Measurements from ENCODE around the gene KNTC1. TPM values are rescaled to one million over a fixed set of nuclear protein-coding genes. Genes with fewer than 3 reads are reported as not detected.
"Not testable (repeated sequence)": the region's sequence is repeated elsewhere in the genome, so short reads cannot be mapped to it uniquely, and the experiment has no call there.

KNTC1 gene
- total RNA-seq, 1 donor from 2014 or later = 64.0 TPM

- ChIA-PET POLR2A (no interaction called here), CTCF (no interaction called here)
- H3K27me3 Mint-ChIP-seq = no peaks in the 10 kb centered on the region
- no peaks in the 10 kb centered on the region for H3K36me3 Mint-ChIP-seq (ENCODE audit: low read depth)
- no peak overlapping the region for H3K27ac Mint-ChIP-seq
- no peaks in the 10 kb centered on the region for H3K9me3 Mint-ChIP-seq
- no peak for DNase-seq
- H3K4me3 Mint-ChIP-seq = no peak overlapping the region
- TF ChIP-seq CTCF (IDR thresholded peaks at IDR 0.05) = no peak
- intact Hi-C loops (cut with micrococcal nuclease) = no loop called here
- no peak for ATAC-seq (ENCODE audit: low read depth)
- H3K4me1 Mint-ChIP-seq = peaks cover 14% of the 10 kb centered on the region
Measured at GRCh38 chr12:122651520-122652224, 124.6 kb downstream of the KNTC1 start.

GRCh38 chr12:122653291-122653690 lies 126.2 kb downstream of the KNTC1 start:
- POLR2A ChIA-PET; intact Hi-C loops (cut with micrococcal nuclease); DNase-seq; H3K4me3 Mint-ChIP-seq; H3K27me3 Mint-ChIP-seq; H3K36me3 Mint-ChIP-seq (ENCODE audit: low read depth); ATAC-seq (ENCODE audit: low read depth); H3K9me3 Mint-ChIP-seq; H3K27ac Mint-ChIP-seq; H3K4me1 Mint-ChIP-seq: not testable (repeated sequence)
- CTCF ChIA-PET = interaction anchor here (1.0 kb wide), 1 partner anchor 16 kb away, joined by 4 read pairs; no protein-coding TSS in a partner anchor

GRCh38 chr12:122656298-122656697 lies 129.2 kb downstream of the KNTC1 start:
- intact Hi-C loops (cut with micrococcal nuclease) = no loop called here
- Mint-ChIP-seq H3K27ac (no peak overlapping the region), H3K9me3 (no peaks in the 10 kb centered on the region), H3K4me1 (no peaks in the 10 kb centered on the region), H3K36me3 (ENCODE audit: low read depth) (no peaks in the 10 kb centered on the region), H3K4me3 (no peak overlapping the region), H3K27me3 (no peaks in the 10 kb centered on the region)
- CTCF ChIA-PET = no interaction called here
- no peak for TF ChIP-seq CTCF (IDR thresholded peaks at IDR 0.05)
- DNase-seq = no peak
- POLR2A ChIA-PET = no interaction called here
- ATAC-seq (ENCODE audit: low read depth) = no peak

- intact Hi-C loops (cut with micrococcal nuclease) = no loop called here
- H3K4me1 Mint-ChIP-seq = no peaks in the 10 kb centered on the region
- no peaks in the 10 kb centered on the region for H3K9me3 Mint-ChIP-seq
- H3K27me3 Mint-ChIP-seq = no peaks in the 10 kb centered on the region
- H3K36me3 Mint-ChIP-seq (ENCODE audit: low read depth) = no peaks in the 10 kb centered on the region
- POLR2A ChIA-PET = no interaction called here
- DNase-seq = no peak
- no peak overlapping the region for H3K4me3 Mint-ChIP-seq
- ATAC-seq (ENCODE audit: low read depth) = no peak
- no peak overlapping the region for H3K27ac Mint-ChIP-seq
- CTCF ChIA-PET = interaction anchor here (0.6 to 1.0 kb wide), 2 partner anchors 22 to 128 kb away, joined by 3 read pairs; no protein-coding TSS in a partner anchor
- no peak for TF ChIP-seq CTCF (IDR thresholded peaks at IDR 0.05)
Measured at GRCh38 chr12:122659579-122659978, 132.5 kb downstream of the KNTC1 start.

GRCh38 chr12:122661246-122661645 lies 134.2 kb downstream of the KNTC1 start:
- ChIA-PET POLR2A (no interaction called here), CTCF (no interaction called here)
- H3K27ac Mint-ChIP-seq = no peak overlapping the region
- no peak for TF ChIP-seq CTCF (IDR thresholded peaks at IDR 0.05)
- ATAC-seq (ENCODE audit: low read depth) = no peak
- no peak overlapping the region for H3K4me3 Mint-ChIP-seq
- H3K4me1 Mint-ChIP-seq = no peaks in the 10 kb centered on the region
- intact Hi-C loops (cut with micrococcal nuclease) = no loop called here
- H3K27me3 Mint-ChIP-seq = no peaks in the 10 kb centered on the region
- no peak for DNase-seq
- H3K9me3 Mint-ChIP-seq = no peaks in the 10 kb centered on the region
- H3K36me3 Mint-ChIP-seq (ENCODE audit: low read depth) = no peaks in the 10 kb centered on the region

- no peaks in the 10 kb centered on the region for H3K4me1 Mint-ChIP-seq
- no peak overlapping the region for H3K4me3 Mint-ChIP-seq
- ATAC-seq (ENCODE audit: low read depth) (no peak), DNase-seq (no peak)
- H3K27ac Mint-ChIP-seq = no peak overlapping the region
- POLR2A ChIA-PET = no interaction called here
- no peaks in the 10 kb centered on the region for H3K9me3 Mint-ChIP-seq
- no peaks in the 10 kb centered on the region for H3K36me3 Mint-ChIP-seq (ENCODE audit: low read depth)
- TF ChIP-seq CTCF (IDR thresholded peaks at IDR 0.05) = no peak
- H3K27me3 Mint-ChIP-seq = no peaks in the 10 kb centered on the region
- CTCF ChIA-PET = no interaction called here
- intact Hi-C loops (cut with micrococcal nuclease) = no loop called here
Measured at GRCh38 chr12:122661938-122662337, 134.9 kb downstream of the KNTC1 start.

All from activated B cell treated with CpG ODN at 0.5 μM for 24 hours (primary cell).